Measurements from ENCODE around the gene LLGL2. TPM values are rescaled to one million over a fixed set of nuclear protein-coding genes. Genes with fewer than 3 reads are reported as not detected.
A peak's percentile ranks its signal among the peaks of the same experiment; 100 is the strongest.

The LLGL2 gene
- total and polyA plus RNA-seq, 7 donors: 1.4 to 3.3 (median 1.5) TPM

DNA sequence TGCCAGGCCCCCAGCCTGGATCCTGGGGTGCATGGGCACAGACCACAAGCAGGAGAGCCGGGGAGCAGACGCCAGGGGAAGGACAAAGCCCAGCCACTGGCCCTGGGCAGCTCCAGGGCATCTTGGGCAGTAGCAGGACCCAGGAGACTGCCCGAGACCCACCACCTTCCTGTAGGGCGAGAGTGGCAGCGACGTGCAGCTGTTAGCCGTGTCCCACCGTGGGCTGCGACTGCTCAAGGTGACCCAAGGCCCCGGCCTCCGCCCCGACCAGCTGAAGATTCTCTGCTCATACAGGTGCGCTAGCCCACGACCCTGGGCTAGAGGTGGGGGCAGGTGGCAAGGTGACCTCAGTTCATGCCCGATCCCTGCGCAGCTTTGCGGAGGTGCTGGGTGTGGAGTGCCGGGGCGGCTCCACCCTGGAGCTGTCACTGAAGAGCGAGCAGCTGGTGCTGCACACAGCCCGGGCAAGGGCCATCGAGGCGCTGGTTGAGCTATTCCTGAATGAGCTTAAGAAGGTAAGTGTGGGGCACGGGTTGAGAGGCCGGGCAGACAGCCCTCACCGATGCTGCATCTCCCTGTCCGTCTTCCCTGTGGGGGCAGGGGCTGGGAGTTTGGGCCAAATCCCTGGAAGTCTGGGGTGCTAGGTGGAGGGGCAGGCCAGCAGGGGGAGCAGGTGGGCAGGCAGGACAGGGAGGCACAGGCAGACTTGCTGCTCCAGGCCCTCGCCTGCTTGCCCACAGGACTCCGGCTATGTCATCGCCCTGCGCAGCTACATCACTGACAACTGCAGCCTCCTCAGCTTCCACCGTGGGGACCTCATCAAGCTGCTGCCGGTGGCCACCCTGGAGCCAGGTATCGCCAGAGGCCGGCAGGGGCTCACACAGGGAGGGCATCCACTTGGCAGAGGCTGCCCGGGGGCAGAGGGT lies 94.3 kb downstream of the LLGL2 start:
- ATAC-seq: peak in 2 of 4 donors; percentile 40 to 55
- H3K36me3 ChIP-seq (ENCODE audit: insufficient read depth in 1 of 2, low read depth in 1 of 2): peaks cover 0 to 34% of the 10 kb centered on the region in 2 donors
- no peaks in the 10 kb centered on the region for H3K9me3 ChIP-seq
- H3K4me3 ChIP-seq: no peak overlapping the region
- H3K4me1 ChIP-seq: peaks cover 7% of the 10 kb centered on the region
- H3K27ac ChIP-seq: no peak overlapping the region
- 76 to 80% (median 77%) methylated on average over 31 to 36 of the region's 36 CpGs for WGBS, 3 donors
- H3K27me3 ChIP-seq (ENCODE audit: insufficient read depth in 3 of 3, low read length in 2 of 3): no peaks in the 10 kb centered on the region
- intact Hi-C loops (cut with DNase I): loop anchor here in 1 of 2 donors (5.0 kb wide), 1 partner anchor 77 kb away; no protein-coding TSS in a partner anchor
- no peak for DNase-seq
- TF ChIP-seq, protein P1, sequence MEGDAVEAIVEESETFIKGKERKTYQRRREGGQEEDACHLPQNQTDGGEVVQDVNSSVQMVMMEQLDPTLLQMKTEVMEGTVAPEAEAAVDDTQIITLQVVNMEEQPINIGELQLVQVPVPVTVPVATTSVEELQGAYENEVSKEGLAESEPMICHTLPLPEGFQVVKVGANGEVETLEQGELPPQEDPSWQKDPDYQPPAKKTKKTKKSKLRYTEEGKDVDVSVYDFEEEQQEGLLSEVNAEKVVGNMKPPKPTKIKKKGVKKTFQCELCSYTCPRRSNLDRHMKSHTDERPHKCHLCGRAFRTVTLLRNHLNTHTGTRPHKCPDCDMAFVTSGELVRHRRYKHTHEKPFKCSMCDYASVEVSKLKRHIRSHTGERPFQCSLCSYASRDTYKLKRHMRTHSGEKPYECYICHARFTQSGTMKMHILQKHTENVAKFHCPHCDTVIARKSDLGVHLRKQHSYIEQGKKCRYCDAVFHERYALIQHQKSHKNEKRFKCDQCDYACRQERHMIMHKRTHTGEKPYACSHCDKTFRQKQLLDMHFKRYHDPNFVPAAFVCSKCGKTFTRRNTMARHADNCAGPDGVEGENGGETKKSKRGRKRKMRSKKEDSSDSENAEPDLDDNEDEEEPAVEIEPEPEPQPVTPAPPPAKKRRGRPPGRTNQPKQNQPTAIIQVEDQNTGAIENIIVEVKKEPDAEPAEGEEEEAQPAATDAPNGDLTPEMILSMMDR (IDR thresholded peaks at IDR 0.05): no peak

DNA sequence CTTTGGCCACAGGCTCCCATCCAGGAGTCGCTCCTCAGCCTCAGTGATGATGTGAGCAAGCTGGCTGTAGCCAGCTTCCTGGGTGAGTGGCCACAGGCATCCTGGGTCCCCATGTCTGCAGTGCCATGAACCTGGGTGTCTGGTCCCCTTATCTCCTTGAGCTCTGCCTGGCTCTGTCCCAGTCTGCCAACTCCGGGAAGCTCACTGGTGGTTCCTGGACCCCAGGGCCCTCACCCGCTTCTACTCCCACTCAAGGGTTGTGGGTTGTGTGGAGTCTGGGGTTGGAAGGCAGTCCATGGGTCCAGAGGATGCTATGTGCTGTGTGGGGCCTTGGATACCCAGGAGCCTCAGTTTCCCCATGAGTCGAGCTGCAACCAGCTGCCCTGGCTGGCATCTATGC lies 96.0 kb downstream of the LLGL2 start:
- no peak overlapping the region for H3K4me3 ChIP-seq
- H3K27me3 ChIP-seq (ENCODE audit: insufficient read depth in 3 of 3, low read length in 2 of 3): no peaks in the 10 kb centered on the region
- H3K27ac ChIP-seq: no peak overlapping the region
- peaks cover 7% of the 10 kb centered on the region for H3K4me1 ChIP-seq
- ATAC-seq: no peak
- TF ChIP-seq, protein P1 (IDR thresholded peaks at IDR 0.05): no peak
- peaks cover 0 to 44% of the 10 kb centered on the region in 2 donors for H3K36me3 ChIP-seq (ENCODE audit: insufficient read depth in 1 of 2, low read depth in 1 of 2)
- H3K9me3 ChIP-seq: no peaks in the 10 kb centered on the region
- DNase-seq: no peak
- intact Hi-C loops (cut with DNase I): loop anchor here in 1 of 2 donors (5.0 kb wide), 1 partner anchor 79 kb away; no protein-coding TSS in a partner anchor
- 84 to 88% (median 87%) methylated on average over 3 to 4 of the region's 4 CpGs for WGBS, 3 donors

DNA sequence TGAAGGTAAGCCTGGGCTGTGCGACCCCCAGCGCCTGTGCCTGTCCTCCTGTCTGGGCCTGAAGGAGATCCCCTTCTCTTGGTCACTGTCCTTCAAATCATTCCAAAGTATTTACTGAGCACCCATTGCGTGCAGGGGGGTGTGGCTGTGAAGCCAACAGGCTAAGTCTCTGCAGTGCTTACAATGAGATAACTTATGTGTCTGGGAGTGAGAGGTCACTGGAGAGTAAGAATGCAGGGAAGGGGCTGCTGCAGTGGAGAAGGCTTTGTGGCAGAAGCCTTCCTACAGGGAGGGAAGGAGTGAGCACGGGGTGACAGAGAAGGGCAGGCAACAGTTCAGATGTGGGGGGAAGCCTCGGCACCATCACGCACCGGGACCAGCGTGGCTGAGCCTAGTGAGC lies 96.6 kb downstream of the LLGL2 start:
- Histone ChIP-seq H3K36me3 (ENCODE audit: insufficient read depth in 1 of 2, low read depth in 1 of 2) (peaks cover 1 to 46% of the 10 kb centered on the region in 2 donors), H3K27ac (no peak overlapping the region), H3K4me1 (peaks cover 7% of the 10 kb centered on the region), H3K9me3 (no peaks in the 10 kb centered on the region), H3K27me3 (ENCODE audit: insufficient read depth in 3 of 3, low read length in 2 of 3) (no peaks in the 10 kb centered on the region), H3K4me3 (no peak overlapping the region)
- DNase-seq (no peak), ATAC-seq (no peak)
- TF ChIP-seq, protein P1 (IDR thresholded peaks at IDR 0.05): no peak
- intact Hi-C loops (cut with DNase I): loop anchor here in 1 of 2 donors (5.0 kb wide), 1 partner anchor 80 kb away; no protein-coding TSS in a partner anchor
- 65 to 78% (median 75%) methylated on average over 8 of the region's 8 CpGs for WGBS, 3 donors

- Histone ChIP-seq H3K4me3 (no peak overlapping the region), H3K4me1 (peaks cover 7% of the 10 kb centered on the region), H3K9me3 (no peaks in the 10 kb centered on the region), H3K27me3 (ENCODE audit: insufficient read depth in 3 of 3, low read length in 2 of 3) (no peaks in the 10 kb centered on the region), H3K36me3 (ENCODE audit: insufficient read depth in 1 of 2, low read depth in 1 of 2) (peaks cover 2 to 48% of the 10 kb centered on the region in 2 donors), H3K27ac (no peak overlapping the region)
- TF ChIP-seq, protein P1 (IDR thresholded peaks at IDR 0.05): no peak
- intact Hi-C loops (cut with DNase I): loop anchor here in 1 of 2 donors (5.0 kb wide), 1 partner anchor 81 kb away; no protein-coding TSS in a partner anchor
- ATAC-seq (no peak), DNase-seq (no peak)
- 85 to 91% (median 87%) methylated on average over 15 of the region's 15 CpGs for WGBS, 3 donors
Measured at GRCh38 chr17:75622771-75623273, 97.3 kb downstream of the LLGL2 start.

All from psoas muscle (tissue), 8 donors.